ENCODE data around the gene CCHCR1.

GRCh38 chr6:31111712-31112111, 45.9 kb downstream of the CCHCR1 start:
- no peak for TF ChIP-seq CTCF (IDR thresholded peaks at IDR 0.05)
- TF ChIP-seq POLR2A (IDR thresholded peaks at IDR 0.05) = no peak
- TF ChIP-seq EP300 (IDR thresholded peaks at IDR 0.05) = no peak

All from tibial nerve (tissue), 4 donors.